GM12801 (cell line): ENCODE measurements around the gene RADIL.

Experiments
- CTCF ChIP-seq: IDR thresholded peaks from one replicate; pipeline ENCODE4 v1.5.1; 2011; ENCODE audit warnings: control low read depth; ENCODE audit not compliant: insufficient read length; ENCODE audit errors: extremely low read depth

RADIL gene

GRCh38 chr7:4886671-4887070, 3.2 kb upstream of the RADIL start:
- no peak for TF ChIP-seq CTCF

GRCh38 chr7:4885317-4885807, 1.8 kb upstream of the RADIL start:
- no peak for TF ChIP-seq CTCF

- no peak for TF ChIP-seq CTCF
Observed at GRCh38 chr7:4884164-4884563, 648 bp upstream of the RADIL start.

- TF ChIP-seq CTCF = no peak
Observed at GRCh38 chr7:4883033-4883371, 514 bp downstream of the RADIL start.

GRCh38 chr7:4882169-4883032, 1.1 kb downstream of the RADIL start:
- TF ChIP-seq CTCF = no peak

GRCh38 chr7:4880218-4880617, 3.3 kb downstream of the RADIL start:
- TF ChIP-seq CTCF = no peak

GRCh38 chr7:4879396-4880081, 4.0 kb downstream of the RADIL start:
- no peak for TF ChIP-seq CTCF
